Vagina (tissue), 2 donors: Measurements from ENCODE around the gene CYB5A.

ENCODE experiments used
- CTCF ChIP-seq, 3 experiments: fragments of 450-650 bp in 2 of 3; fragments of 200-600 bp in 1 of 3; sonication (generic) in 1 of 3; IDR thresholded peaks; one replicate each; pipeline ENCODE4 v1.5.1; 2017 to 2019; ENCODE audit warnings: antibody characterized with exemption in 3 of 3, mild to moderate bottlenecking in 2 of 3, moderate library complexity in 2 of 3
- POLR2A ChIP-seq, 2 donors: fragments of 450-650 bp; IDR thresholded peaks; one replicate each; pipeline ENCODE4 v1.6.1; 2017; ENCODE audit warnings: antibody characterized with exemption in 2 of 2, mild to moderate bottlenecking in 2 of 2, moderate library complexity in 2 of 2
- POLR2AphosphoS5 ChIP-seq, 2 donors: sonication (generic); formaldehyde crosslinking; IDR thresholded peaks; one replicate each; pipeline ENCODE4 v1.9.0; 2017; ENCODE audit warnings: antibody characterized with exemption in 2 of 2, mild to moderate bottlenecking in 2 of 2, low read depth in 1 of 2; ENCODE audit not compliant: insufficient read depth in 1 of 2

- TF ChIP-seq POLR2A (IDR thresholded peaks at IDR 0.05) (no peak), CTCF (IDR thresholded peaks at IDR 0.05) (no peak), POLR2AphosphoS5 (IDR thresholded peaks at IDR 0.05; ENCODE audit: insufficient read depth in 1 of 2, low read depth in 1 of 2) (peak in 1 of 2 donors; percentile 26)
These were observed 57.2 kb downstream of the CYB5A start for GRCh38 chr18:74234326-74235171.
